K562 (cell line): Measurements from ENCODE around the gene LRRC58. TPM values are rescaled to one million over a fixed set of nuclear protein-coding genes. Genes with fewer than 3 reads are reported as not detected.
A peak's percentile ranks its signal among the peaks of the same experiment; 100 is the strongest.
"Not testable (repeated sequence)": the region's sequence is repeated elsewhere in the genome, so short reads cannot be mapped to it uniquely, and the experiment has no call there.

ENCODE experiments used
- ATAC-seq: fragments of 200-7000 bp; cut with Tn5 transposase; 3 replicates; pipeline ENCODE4 v1.9.1; 2020; ENCODE audit warnings: moderate library complexity
- BruUV-seq: library from RNA; stranded (reverse); fragments of 400-500 nt; replicated peaks from 2 replicates; lab custom pipeline; 2021; lab: Mats Ljungman, UMichigan
- CTCF ChIA-PET: fragments of 300-600 bp; formaldehyde crosslinking; extraction: SDS; loops from one replicate; lab custom pipeline; 2021; ENCODE audit warnings: low intra/inter-chr PET ratio; lab: Yijun Ruan, JAX
- POLR2A ChIA-PET: fragments of 300-600, 350-650 bp; sonication (Branson Sonifier 250); formaldehyde crosslinking; extraction: SDS; loops from one replicate; lab custom pipeline; 2021; ENCODE audit warnings: antibody characterized with exemption, inconsistent platforms; lab: Yijun Ruan, JAX
- DNase-seq, 4 experiments: peaks; one replicate each; pipeline versions ENCODE4 v3.0.0 to v3.0.0-alpha.2; 2011 to 2018; ENCODE audit warnings: low spot score in 3 of 4, mixed read lengths in 3 of 4; ENCODE audit errors: extremely low read depth in 1 of 4
- FAIRE-seq: peaks from 2 replicates; lab custom pipeline; 2011; peaks lifted over from hg19 to GRCh38; lab: Jason Lieb, UNC
- H2AFZ ChIP-seq: 2 replicates; pipeline ENCODE4 v1.6.0; 2011; ENCODE audit warnings: low read depth, low read length, control low read depth, inconsistent platforms
- H3K27ac ChIP-seq: fragments of 200-600 bp; 3 replicates; pipeline ENCODE4 v1.8.0; 2011; ENCODE audit warnings: low read depth, mild to moderate bottlenecking, control low read depth, inconsistent platforms, low read length, moderate library complexity, mixed read lengths; ENCODE audit errors: extremely low read depth
- H3K27me3 ChIP-seq, 2 experiments: fragments of 300-600 bp in 1 of 2; 2 replicates in 1 of 2; 3 replicates in 1 of 2; pipeline versions ENCODE4 v1.6.0 to v1.8.0; 2011; ENCODE audit warnings: inconsistent platforms in 2 of 2, low read length in 2 of 2, mild to moderate bottlenecking in 1 of 2, mixed read lengths in 1 of 2, moderate library complexity in 1 of 2; ENCODE audit not compliant: control insufficient read depth in 2 of 2, insufficient read depth in 2 of 2
- H3K36me3 ChIP-seq: fragments of 300-600 bp; 3 replicates; pipeline ENCODE4 v1.8.0; 2011; ENCODE audit warnings: mild to moderate bottlenecking, low read length, inconsistent platforms; ENCODE audit not compliant: control insufficient read depth, insufficient read depth
- H3K4me1 ChIP-seq, 2 experiments: fragments of 200-600 bp in 1 of 2; replicated peaks in 1 of 2; 2 replicates in 1 of 2; 3 replicates in 1 of 2; pipeline versions ENCODE4 v1.5.1 to v1.8.0; 2011; ENCODE audit warnings: inconsistent platforms in 2 of 2, low read length in 2 of 2, mild to moderate bottlenecking in 1 of 2, mixed read lengths in 1 of 2, moderate library complexity in 1 of 2; ENCODE audit not compliant: control insufficient read depth in 2 of 2, insufficient read depth in 2 of 2
- H3K4me2 ChIP-seq: 2 replicates; pipeline ENCODE4 v1.6.1; 2011; ENCODE audit warnings: low read length, control low read depth, inconsistent platforms, mixed read lengths; ENCODE audit not compliant: insufficient read depth
- H3K4me3 ChIP-seq: fragments of 200-600 bp; sonication (generic), shearing (Covaris generic); 2 replicates; pipeline ENCODE4 v1.5.1; 2016; ENCODE audit warnings: control low read depth, inconsistent platforms
- H3K79me2 ChIP-seq: fragments of 200-600 bp; 3 replicates; pipeline ENCODE4 v1.8.0; 2011; ENCODE audit warnings: low read length, inconsistent platforms; ENCODE audit not compliant: control insufficient read depth, insufficient read depth
- H3K9ac ChIP-seq, 2 experiments: 2 replicates each; pipeline versions ENCODE4 v1.6.0 to v1.6.1; 2011; ENCODE audit warnings: low read depth in 2 of 2, low read length in 2 of 2, control low read depth in 1 of 2, inconsistent platforms in 1 of 2, mild to moderate bottlenecking in 1 of 2, mixed read lengths in 1 of 2; ENCODE audit not compliant: insufficient read depth in 1 of 2
- H3K9me1 ChIP-seq: one replicate; pipeline ENCODE4 v1.6.0; 2011; ENCODE audit warnings: inconsistent platforms, mild to moderate bottlenecking, low read length, moderate library complexity; ENCODE audit not compliant: control insufficient read depth, insufficient read depth
- H3K9me3 ChIP-seq: replicated peaks from 2 replicates; pipeline ENCODE4 v1.5.1; 2011; ENCODE audit warnings: low read depth, low read length, inconsistent platforms; ENCODE audit not compliant: control insufficient read depth, insufficient read depth
- H4K20me1 ChIP-seq: replicated peaks from 2 replicates; pipeline ENCODE4 v1.6.1; 2011; ENCODE audit warnings: low read length, inconsistent platforms, mixed read lengths; ENCODE audit not compliant: control insufficient read depth, insufficient read depth
- CXXC5 ChIP-seq: fragments of 250-450 bp; sonication (Bioruptor Pico); IDR thresholded peaks from 2 replicates; pipeline ENCODE4 v1.8.0; 2022; ENCODE audit warnings: inconsistent platforms, mild to moderate bottlenecking, moderate library complexity
- E2F4 ChIP-seq: sonication (generic); formaldehyde crosslinking; IDR thresholded peaks from 2 replicates; pipeline ENCODE4 v1.8.0; 2022; ENCODE audit warnings: mild to moderate bottlenecking, low read depth, missing genetic modification reagents
- FOXA3 ChIP-seq, 2 experiments: fragments of 450-650 bp in 1 of 2; sonication (generic) in 1 of 2; formaldehyde crosslinking; IDR thresholded peaks in 1 of 2; conservative IDR thresholded peaks in 1 of 2; 2 replicates each; pipeline versions ENCODE4 v1.4.0 to v1.8.0; 2020 to 2022; ENCODE audit warnings: mild to moderate bottlenecking in 2 of 2, missing genetic modification reagents in 1 of 2
- MTF1 ChIP-seq: fragments of 250-450 bp; sonication (Bioruptor Pico); IDR thresholded peaks from 2 replicates; pipeline ENCODE4 v1.9.0; 2021; ENCODE audit warnings: moderate library complexity, mild to moderate bottlenecking, inconsistent platforms, borderline replicate concordance
- PTBP1 ChIP-seq: fragments of 200-400 bp; formaldehyde crosslinking; IDR thresholded peaks from 2 replicates; pipeline ENCODE4 v1.6.1; 2017; ENCODE audit warnings: low read depth, low read length
- TCF7 ChIP-seq: sonication (generic); IDR thresholded peaks from 2 replicates; pipeline ENCODE4 v1.6.1; 2016; ENCODE audit warnings: antibody characterized with exemption, borderline replicate concordance
- YY1 ChIP-seq, 3 experiments: IDR thresholded peaks; 2 replicates each; pipeline ENCODE4 v1.6.1; 2011; ENCODE audit warnings: low read length in 2 of 3, mild to moderate bottlenecking in 2 of 3, moderate library complexity in 2 of 3, borderline replicate concordance in 1 of 3, control low read depth in 1 of 3, low read depth in 1 of 3; ENCODE audit not compliant: insufficient read depth in 3 of 3, insufficient replicate concordance in 2 of 3, control insufficient read depth in 1 of 3, insufficient read length in 1 of 3; ENCODE audit errors: extremely low read depth in 1 of 3
- WGBS: fragments of 100-300 bp; shearing (Covaris generic); methylation state at CpG from one replicate; pipeline ENCODE4 v1.1.6; 2016; ENCODE audit warnings: low coverage, mixed read lengths; ENCODE audit not compliant: insufficient coverage; ENCODE audit errors: missing lambda C conversion rate; 5-methylcytosine and 5-hydroxymethylcytosine counted together
- in situ Hi-C: fragments of 300-500 bp; cut with MboI; formaldehyde crosslinking; loops from 4 replicates; pipeline ENCODE4 v1.15.0; 2018; ENCODE audit warnings: inconsistent platforms, mixed read lengths
- intact Hi-C: fragments of 100-400 bp; cut with micrococcal nuclease; formaldehyde crosslinking; loops from 2 replicates; pipeline ENCODE4 v1.14.2; 2022
- polyA plus RNA-seq, 8 experiments: library from polyadenylated mRNA; depleted of rRNA in 4 of 8; stranded (reverse) in 5 of 8; unstranded in 3 of 8; fragments of >200 nt; fragmentation: Nextera tagmentation in 2 of 8; fragmentation: Illumina TruSeq in 1 of 8; extraction: Ambion mirVana in 2 of 8; extraction: Trizol in 1 of 8; gene quantifications; 2 replicates each; pipeline versions ENCODE4 v1.2.1 to v1.2.3, GENCODE V29; 2011 to 2014; ENCODE audit warnings: inconsistent platforms in 1 of 8, missing spikeins in 1 of 8
- total RNA-seq, 7 experiments: library from RNA; depleted of rRNA in 6 of 7; stranded (reverse); fragments of >200 nt in 6 of 7; fragmentation: Illumina TruSeq in 2 of 7; extraction: Trizol in 2 of 7; gene quantifications; 2 replicates each; pipeline versions ENCODE4 v1.2.1 to v1.2.3, GENCODE V29; 2011 to 2021; ENCODE audit warnings: low replicate concordance in 1 of 7

LRRC58 gene
- total and polyA plus RNA-seq, 9 of the 15 experiments (the other 6 are each of a cell fraction or from before 2014, with no cell fraction given), result 5.6 to 26.6 (median 14.8) TPM

- CTCF ChIA-PET, in situ Hi-C loops, DNase-seq, FAIRE-seq, BruUV-seq, H3K4me2 ChIP-seq, H3K36me3 ChIP-seq, H3K27me3 ChIP-seq, H3K79me2 ChIP-seq, H3K9ac ChIP-seq, H2AFZ ChIP-seq, H3K9me3 ChIP-seq, intact Hi-C loops, H4K20me1 ChIP-seq, H3K4me1 ChIP-seq, POLR2A ChIA-PET, ATAC-seq, H3K27ac ChIP-seq, H3K4me3 ChIP-seq, H3K9me1 ChIP-seq: not testable (repeated sequence)
- 0 out of 4 replicates have a peak, but pooled peaks of 1 of the 2 experiments have one; percentile 29 for TF ChIP-seq FOXA3 (CRISPR knock-in tag; conservative IDR thresholded peaks at IDR 0.05 in 1 of 2, IDR thresholded peaks at IDR 0.05 in 1 of 2)
- no CpG with 5 or more reads among the region's 12 CpGs for WGBS
Observed at GRCh38 chr3:120377948-120378347, 28.8 kb upstream of the LRRC58 start.

DNA sequence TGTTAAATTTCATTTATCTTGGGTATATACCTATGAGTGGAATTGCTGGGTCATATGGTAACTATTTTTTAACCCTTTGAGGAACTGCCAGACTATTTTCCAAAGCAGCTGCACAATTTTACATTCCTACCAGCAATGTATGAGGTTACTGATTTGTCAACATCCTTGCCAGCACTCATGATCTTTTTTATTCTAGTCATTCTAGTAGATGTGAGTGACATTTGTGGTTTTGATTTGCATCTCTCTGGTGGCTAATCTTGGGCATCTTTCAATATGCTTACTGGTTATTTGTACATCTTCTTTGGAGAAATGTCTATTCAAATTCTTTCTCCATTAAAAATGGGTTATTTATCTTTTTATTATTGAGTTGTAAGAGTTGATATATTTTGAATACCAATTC, 21.3 kb upstream of the LRRC58 start:
- Histone ChIP-seq H3K4me3 (no peak overlapping the region), H3K9ac (no peak overlapping the region), H3K9me1 (no peaks in the 10 kb centered on the region), H3K4me1 (no peaks in the 10 kb centered on the region), H3K79me2 (no peaks in the 10 kb centered on the region), H3K36me3 (no peaks in the 10 kb centered on the region), H2AFZ (no peak overlapping the region), H3K27ac (no peak overlapping the region), H3K27me3 (no peaks in the 10 kb centered on the region), H3K4me2 (no peak overlapping the region), H3K9me3 (no peaks in the 10 kb centered on the region), H4K20me1 (no peaks in the 10 kb centered on the region)
- DNase-seq, result no peak
- ATAC-seq, result no peak
- intact Hi-C loops, result no loop called here
- no peak for TF ChIP-seq CXXC5 (CRISPR knock-in tag)
- TF ChIP-seq PTBP1, result no peak
- TF ChIP-seq MTF1 (CRISPR knock-in tag), result no peak
- no peak for TF ChIP-seq E2F4
- no peak for TF ChIP-seq TCF7
- no peak for TF ChIP-seq YY1 (IDR thresholded peaks at IDR 0.05; ENCODE audit: borderline replicate concordance in 1 of 3, control insufficient read depth in 1 of 3, extremely low read depth in 1 of 3, insufficient read depth in 3 of 3, insufficient read length in 1 of 3, insufficient replicate concordance in 2 of 3, low read depth in 1 of 3, low read length in 2 of 3)
- ChIA-PET POLR2A (no interaction called here), CTCF (no interaction called here)
- no peak for FAIRE-seq
- no TSS peak for BruUV-seq
- in situ Hi-C loops, result no loop called here
